GM21526 (cell line): ENCODE data around the gene WNT7A.

Experiments used
- ATAC-seq: cut with Tn5 transposase; IDR thresholded peaks from one replicate; pipeline ENCODE4 v1.9.1; 2021; ENCODE audit warnings: moderate library complexity; ENCODE audit not compliant: unreplicated experiment, low FRiP score

The WNT7A gene

DNA sequence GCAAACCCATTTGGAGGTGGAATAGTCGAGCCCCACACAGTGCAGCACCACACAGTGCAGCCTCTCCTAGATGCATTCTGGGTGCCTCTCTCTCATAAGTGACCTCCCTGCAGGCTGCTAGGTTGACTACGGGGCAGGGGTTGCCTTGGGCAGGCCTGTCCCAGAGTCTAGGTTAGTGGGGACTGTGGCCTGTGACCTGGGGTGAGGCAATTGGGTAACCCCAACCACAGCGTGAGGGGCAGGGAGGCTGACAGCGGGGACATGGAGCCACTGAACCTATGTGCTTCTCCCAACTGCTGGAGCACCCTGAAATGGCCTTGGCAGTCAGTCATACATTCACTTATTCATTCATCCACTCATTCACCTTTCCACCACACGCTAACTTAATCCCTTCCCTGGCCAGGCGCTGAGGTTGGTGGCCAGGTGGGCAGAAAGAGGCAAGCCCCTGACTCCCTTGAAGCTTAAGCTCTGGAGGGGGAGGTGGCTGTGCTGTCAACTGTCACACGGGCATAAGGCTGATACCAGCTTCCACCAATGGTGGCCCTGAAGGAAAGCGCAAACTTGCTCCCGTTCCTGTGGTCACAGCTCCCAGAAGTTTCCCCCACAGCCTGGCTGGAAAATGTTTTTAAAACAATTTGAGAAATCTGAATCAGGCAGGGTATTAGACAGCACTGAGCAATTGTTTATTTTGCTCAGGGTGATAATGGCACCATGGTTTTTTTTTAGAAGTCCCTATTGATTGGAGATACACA is 46.2 kb downstream of the WNT7A start:
- ATAC-seq, result no peak

DNA sequence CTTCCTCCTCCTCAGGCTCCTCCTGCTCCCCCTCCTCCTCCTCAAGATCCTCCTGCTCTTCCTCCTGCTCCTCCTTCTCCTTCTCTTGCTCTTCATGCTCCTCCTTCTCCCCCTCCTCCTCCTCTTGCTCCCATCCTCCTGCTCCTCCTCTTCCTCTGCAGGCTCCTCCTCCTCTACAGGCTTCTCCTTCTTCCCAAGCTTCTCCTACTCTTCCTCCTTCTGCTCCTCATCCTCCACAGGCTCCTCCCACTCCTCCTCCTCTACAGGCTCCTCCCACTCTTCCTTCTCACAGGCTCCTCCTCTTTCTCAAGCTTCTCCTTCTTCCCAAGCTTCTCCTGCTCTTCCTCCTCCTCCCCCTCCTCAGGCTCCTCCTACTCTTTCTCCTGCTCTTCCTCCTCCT is 47.7 kb downstream of the WNT7A start:
- ATAC-seq, result no peak

DNA sequence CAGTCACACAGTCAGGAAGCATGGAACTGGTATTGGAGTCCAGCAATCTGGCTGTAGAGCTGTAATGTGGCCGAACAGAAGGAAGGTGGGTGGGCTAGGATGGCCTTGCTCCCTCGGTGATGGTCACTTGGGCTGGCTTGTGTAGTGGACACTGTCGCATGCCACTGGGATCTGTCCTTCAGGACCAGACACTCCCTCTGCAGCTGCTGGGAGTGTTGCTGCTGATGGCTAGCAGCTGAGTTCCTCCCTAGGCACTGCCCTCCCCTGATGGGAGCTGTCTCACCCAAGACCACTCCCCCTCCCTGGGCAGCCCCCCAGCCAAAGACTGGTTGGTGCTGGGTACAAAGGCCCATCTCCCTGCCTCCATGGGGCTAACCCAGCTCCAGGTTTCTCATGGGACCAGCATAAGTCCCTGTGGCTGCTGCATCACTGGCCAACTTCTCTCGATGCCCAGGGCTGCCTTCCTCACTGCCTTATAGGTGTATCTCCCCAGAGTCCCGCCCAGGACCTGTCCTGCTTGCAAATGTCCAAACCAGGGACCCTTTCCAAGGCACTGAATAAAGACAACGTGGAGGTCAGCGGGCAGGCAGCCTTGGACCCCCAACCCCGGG is 48.4 kb downstream of the WNT7A start:
- no peak for ATAC-seq

DNA sequence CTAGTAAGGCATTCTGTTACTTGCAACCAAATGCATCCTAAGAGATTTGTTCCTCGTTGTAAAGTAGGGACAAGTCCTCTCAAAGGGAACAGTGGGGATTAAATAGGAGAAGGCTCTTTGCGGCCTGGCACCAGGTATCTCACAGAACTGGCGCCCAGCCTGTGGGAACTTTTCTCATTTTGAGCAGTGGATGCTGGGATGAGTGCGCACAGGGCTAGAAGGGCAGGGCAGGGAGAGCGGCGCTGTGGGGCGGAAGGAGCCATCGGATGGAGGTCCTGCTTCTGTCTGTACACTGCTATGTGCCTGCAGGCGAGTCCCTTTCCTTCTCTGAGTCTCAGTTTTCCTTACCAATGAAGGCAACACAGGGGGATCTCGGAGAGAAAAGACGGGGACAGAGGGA is 50.6 kb downstream of the WNT7A start:
- ATAC-seq, result no peak

DNA sequence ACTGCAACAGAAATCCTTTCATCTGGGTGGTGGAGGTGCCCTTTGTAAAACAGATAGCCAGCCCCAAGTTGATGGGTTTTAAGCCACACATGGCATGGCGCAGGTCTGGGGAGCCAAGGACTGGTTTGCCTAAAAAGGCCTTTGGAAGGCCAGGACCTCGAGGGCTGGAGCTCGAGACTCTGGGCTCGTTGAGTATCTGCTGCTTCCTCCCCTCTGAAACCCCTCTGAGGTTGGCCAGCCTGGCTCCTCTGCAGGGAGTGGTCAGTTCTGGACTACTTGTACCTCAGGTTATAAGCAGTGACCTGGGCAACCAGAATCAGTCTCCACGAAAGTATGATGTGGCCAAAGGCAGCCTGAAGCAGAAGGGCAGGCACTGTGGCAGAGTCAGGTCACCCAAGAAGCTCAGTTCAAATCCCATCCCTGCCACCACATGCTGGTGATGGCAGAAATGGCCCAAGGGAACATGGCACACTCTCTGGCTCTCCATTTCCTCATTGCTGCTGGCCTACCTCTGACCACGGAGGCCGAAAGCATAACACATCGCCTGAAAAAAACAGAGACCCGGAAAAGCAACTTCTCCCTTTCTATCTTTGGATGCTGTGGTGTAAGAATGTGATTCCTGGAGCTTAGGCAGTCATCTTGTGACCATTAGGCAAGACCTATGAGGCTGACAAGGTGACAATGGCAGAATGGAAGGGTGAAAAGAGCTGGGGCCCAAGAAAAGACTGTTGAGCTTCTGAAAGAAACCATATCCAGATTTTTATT is 51.2 kb downstream of the WNT7A start:
- no peak for ATAC-seq

DNA sequence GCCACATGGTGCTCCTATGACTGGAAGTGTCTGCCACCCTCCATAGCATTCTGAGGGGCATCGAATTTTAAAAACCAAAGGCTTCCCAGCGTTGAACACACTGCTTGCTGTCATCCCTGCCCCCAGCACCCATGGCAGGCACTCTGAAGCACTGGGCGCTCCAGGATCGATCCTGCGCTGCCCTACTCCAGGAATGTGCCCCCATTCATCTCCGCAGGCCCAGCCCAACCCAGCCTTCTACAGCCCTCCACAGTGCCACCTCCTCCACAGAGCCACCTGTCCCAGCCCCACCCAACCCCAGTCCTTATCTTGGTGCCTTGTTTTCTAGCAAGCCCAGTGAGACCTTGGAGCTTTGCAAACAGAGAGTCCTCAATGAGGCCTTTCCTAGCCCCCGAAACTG is 52.2 kb downstream of the WNT7A start:
- ATAC-seq, result no peak

DNA sequence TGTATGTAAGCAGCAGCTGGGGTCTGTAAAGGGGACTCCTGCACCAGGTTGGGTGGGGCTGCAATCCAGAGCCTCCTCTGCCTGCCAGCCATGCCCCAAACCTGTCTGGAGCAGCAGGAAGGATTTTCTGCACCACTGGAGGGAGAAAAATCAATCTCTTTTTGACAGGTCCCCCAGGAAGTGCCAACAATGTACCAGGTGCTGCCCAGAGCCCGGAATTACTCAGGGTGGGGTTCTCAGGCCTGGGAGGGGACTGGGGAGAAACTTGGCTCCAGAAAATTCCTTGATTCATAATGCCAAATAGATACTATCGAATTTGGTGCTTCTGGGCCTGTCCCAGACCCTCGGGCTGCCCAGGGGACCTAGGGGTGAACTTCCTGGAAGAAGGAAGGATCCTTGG is 52.6 kb downstream of the WNT7A start:
- ATAC-seq, result no peak

DNA sequence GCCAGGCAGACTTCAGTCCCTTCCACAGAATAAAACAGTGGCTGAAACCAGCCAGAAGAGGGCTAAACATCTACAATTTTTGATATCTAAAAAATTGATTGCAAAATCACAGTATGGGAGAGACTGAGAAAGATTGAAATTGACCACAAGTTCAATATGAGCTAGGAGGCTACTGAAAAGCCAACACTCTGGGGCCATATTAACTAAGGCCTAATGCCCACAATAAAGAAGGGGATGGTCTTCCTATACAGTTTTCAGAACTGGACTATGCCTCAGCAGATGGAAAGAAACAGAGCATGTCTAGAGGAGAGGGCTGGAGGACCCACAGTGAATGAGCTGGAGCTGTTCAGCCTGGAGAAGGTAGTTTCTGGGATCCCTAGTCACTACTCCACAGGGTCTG is 53.2 kb downstream of the WNT7A start:
- no peak for ATAC-seq

DNA sequence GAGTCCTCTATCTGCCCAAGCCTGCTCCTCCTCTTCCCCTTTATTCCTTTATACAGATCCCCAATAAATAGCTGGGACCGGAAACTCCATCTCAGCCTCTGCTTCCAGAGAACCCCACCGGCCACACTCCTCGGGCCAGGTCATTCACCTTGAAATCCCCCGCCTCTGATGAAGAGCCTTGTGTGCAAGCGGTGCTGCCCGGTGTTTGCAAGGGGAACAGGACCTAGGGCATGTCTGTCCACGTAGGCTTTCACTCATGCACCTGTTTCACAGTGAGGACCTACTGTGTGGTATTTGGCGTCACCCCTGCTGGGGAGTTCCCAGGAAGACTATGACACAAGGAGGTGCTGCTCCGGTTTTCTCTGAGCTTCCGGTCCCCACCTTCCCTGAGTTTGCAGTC is 54.0 kb downstream of the WNT7A start:
- ATAC-seq, result no peak

DNA sequence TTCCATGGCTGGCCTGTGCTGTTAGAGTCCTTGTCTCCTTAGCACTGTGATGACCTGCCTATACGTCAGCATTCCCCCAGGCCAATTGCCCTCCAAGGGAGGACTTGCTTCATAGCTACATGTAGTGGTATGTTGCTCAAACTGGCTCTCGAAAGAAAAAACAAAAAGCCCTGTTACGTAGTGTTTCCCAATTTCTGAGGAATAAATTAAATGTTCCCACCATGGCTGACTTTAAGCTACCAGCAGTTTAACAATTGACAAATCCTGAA is 54.6 kb downstream of the WNT7A start:
- ATAC-seq, result no peak

DNA sequence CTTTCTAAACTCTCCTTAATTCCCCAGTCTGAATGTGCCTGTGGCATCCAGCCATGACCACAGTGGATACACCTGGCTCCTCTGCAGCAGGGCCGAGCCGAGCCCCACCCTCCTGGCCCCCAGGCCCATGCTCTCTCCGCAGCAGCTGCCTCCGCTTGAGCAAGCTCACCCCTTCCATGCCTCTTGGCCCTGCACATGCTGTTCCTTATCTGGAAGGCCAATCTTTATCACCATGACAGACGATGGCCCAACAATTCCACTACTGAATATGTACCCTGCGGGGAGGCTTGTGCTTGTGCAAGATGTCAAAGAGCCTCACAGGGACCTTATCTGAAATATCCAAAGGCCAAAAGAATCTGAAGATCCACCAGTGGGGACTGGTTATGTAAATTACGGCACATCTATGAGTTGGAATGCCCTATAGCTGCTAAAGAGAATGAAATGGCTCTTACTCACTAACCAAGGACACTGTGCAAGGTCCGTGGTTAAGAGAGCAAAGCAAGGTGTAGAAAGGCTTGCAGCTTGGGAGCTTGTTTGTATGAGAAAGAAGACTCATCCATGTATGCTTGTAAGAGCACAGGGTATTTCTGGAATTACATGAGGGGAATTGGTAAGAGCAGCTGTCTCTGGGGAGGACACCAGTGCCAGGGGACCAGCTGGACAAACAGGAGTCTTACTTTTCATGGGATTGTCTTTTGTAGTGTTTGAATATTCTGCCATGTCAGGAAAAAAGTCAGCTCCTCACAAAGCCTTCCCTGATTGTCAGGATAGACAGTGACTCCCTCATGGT is 55.2 kb downstream of the WNT7A start:
- no peak for ATAC-seq

DNA sequence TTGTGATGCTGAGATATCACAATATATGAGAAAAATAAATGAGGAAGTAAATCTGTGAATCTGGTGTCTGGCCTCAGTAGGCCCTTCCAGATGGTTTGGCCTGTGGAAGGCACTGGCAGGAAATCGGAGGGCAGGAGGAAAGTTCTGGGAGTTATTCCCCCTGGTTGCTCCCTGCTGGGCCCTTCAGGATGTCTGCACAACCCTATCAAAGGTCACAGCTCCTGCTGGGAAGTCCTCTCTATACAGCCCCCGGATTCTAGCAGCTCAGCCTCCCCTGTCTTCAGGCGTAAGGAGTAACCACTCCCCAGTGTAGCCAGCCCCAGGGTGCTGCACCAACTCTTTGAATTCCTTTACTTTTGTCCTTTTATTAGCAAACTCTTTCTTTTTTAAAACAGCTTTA is 56.2 kb downstream of the WNT7A start:
- ATAC-seq, result no peak

DNA sequence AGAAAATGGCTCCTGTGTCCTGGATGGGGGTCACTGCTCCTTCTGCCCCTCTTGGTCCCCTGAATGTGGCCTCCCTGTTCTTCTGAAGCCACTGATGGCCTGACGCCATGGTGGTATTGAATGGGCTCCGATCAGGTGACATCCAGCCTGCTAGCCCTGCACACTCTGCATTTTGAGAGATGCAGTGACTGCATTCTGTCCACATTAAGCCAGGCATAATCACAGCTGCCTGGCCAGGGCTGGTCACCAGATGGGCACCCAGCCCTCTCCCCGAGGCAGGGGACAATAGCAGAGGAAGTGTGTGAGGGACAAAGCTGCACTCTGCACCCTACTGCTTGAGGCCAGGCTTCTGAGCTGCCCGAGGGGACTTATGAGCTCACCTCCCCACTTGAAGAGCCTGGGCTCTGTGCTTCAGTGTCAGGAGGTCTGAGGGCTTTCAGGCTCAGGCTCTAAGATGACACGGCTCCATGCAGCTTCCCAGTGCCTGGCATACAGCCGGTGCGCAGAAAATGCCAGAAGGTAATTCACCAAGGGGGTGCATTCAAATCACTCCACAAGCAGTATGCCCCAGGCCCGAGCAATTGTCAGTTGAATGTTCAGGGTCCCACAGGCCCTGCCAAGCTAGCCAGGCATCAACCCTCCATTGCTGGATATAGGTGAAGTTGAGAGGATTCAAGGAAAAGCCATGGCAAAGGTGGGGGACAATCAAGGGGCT is 56.8 kb downstream of the WNT7A start:
- ATAC-seq, result no peak

DNA sequence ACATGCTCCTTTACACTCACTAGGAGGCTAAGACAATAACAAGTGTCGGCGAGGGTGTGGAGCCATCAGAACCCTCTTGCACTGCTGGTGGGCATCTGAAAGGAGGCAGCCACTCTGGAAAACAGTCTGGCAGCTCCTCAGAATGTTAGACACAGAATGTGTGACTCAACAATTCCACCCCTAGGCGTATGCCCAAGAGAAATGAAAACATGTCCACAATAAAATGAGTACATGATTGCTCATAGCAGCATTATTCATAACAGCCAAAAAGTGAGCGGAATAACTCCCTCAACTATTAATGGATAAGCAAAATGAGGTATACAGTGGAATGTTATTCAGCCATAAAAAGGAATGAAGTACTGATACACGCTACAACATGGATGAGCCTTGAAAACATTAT is 57.8 kb downstream of the WNT7A start:
- ATAC-seq, result no peak

DNA sequence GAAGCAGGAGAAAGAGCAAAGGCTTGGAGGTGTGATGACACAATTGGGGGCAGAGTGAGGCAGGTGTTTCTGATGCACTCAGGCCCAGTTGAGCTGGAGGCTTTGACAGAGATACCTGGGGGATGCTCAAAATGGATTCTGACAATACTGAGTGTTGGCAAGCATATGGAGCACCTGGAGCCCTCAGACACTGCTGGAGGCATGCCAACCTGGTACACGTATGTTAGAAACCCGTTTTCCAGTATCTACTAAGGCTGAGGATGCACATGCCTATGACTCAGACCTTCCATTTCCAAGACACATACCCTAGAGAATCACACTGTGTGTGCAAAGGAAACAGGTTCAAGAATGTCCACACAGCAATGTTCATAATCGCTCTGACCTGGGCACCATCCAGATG is 58.7 kb downstream of the WNT7A start:
- ATAC-seq, result no peak

DNA sequence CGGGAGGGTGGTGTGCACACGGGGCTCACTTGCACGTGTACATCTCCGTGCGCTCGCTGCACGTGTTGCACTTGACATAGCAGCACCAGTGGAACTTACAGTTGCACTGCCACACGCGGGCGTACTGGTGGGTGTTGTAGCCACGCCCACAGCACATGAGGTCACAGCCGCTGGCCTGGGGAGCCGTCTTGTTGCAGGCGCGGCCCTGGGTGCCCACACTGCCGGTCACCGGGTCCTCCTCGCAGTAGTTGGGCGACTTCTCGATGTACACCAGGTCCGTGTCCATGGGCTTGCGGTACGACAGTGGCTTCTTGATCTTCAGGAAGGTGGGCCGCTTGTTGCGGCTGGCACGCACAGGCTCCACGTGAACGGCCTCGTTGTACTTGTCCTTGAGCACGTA is 61.0 kb downstream of the WNT7A start:
- ATAC-seq, result no peak

DNA sequence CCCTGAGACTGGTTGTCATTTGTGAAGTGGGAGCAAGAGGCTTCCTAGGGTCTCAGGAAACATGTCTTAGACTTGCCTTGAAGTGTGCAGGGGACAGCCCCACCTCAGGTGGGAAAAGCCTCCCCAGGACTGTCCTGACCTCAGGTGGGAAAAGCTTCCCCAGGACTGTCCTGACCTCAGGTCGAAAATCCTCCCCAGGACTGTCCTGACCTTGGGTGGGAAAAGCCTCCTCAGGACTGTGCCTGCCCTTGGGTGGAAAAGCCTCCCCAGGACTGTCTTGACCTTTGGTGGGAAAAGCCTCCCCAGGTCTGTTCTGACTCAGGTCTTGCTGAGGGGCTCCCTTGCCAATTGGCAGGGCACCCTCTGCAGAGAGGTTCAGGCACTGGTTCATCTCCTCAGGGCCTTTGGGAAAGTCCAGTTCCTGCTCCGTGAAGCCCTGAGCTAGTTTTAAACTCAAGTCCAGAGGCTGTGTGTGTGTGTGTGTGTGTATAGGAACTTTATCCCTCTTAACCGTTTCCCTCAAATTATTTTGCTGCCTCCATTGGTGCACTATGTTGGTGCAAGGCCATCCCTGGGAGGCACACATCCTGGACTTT is 64.7 kb downstream of the WNT7A start:
- no peak for ATAC-seq

DNA sequence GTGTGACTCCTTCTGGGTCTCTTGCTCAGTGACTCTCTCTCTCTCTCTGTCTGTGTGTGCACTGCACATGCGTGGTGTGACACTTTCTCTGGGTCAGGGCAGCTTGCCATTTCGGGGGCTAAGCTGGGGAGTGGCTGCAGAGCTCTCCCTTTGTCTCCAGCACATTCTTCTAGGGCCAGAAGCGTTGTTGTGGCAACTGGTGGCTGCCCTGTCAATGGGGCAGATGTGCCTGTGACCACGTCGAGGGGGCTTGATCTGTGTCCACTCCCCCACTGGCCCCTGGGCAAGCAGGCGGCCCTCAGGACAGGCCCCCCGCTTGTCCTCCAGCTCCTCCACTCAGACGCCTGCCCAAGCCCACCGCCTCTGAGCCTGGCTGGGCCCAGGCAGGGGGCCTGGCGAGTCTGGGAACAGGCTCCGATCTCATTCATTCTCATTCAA is 67.8 kb downstream of the WNT7A start:
- ATAC-seq, result no peak

DNA sequence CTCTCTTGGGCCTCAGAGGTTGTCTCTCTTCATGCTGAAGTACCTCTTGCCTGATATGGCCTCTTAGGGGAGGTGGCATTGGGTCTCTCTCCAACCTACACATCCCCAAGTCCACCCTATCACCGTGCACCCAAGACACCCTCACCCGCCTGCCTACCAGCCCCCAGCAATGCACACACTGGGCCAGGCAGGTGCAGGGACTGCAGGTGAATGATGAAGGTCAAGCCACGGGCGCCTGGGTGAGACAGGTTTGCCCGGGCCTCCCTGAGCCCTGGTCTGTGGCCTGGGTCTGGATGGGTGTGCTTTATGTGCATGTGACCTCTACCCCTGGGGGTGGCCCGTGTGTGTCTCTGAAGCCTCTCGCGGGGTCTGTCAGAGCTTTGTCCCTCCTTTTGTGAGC is 68.3 kb downstream of the WNT7A start:
- no peak for ATAC-seq

DNA sequence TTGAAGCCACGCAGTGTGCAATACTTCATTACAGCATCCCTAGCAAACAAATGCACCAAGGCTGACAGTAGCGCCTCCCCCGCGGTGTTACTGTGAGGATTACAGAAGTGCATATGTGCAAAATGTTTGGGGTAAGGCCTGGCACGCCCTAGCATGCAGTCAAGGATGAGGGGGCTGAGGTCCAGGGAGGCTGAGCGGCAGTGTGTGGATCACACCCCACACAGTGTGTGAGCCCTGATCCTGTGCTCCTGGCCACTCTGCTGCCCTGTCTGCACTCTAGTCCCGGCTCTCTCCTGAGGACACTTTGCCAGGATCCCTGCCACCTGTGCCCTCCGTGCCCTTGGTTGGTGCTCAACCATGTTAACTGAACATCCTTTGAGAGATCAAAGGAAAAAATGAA is 71.3 kb downstream of the WNT7A start:
- no peak for ATAC-seq
